GM06990 (cell line): ENCODE measurements around the gene ATP6V1G2.

ENCODE experiments used
- DNase-seq: peaks from one replicate; pipeline ENCODE4 v3.0.0-alpha.2; 2011; ENCODE audit not compliant: insufficient read length; ENCODE audit errors: extremely low read depth
- H3K27me3 ChIP-seq: replicated peaks from 2 replicates; pipeline ENCODE4 v1.6.0; 2011; ENCODE audit warnings: low read length; ENCODE audit not compliant: control insufficient read depth, insufficient read depth
- H3K36me3 ChIP-seq: 2 replicates; pipeline ENCODE4 v1.5.1; 2011; ENCODE audit warnings: low read length; ENCODE audit not compliant: control insufficient read depth, insufficient read depth
- H3K4me3 ChIP-seq: replicated peaks from 2 replicates; pipeline ENCODE4 v1.5.1; 2011; ENCODE audit warnings: low read depth, mild to moderate bottlenecking, control low read depth, low read length
- TF ChIP-seq, protein P1 (sequence below): IDR thresholded peaks from 2 replicates; pipeline ENCODE4 v1.5.1; 2011; ENCODE audit warnings: low read length, control low read depth, mild to moderate bottlenecking, inconsistent platforms; ENCODE audit not compliant: insufficient read depth, poor library complexity, severe bottlenecking

Gene ATP6V1G2

DNA sequence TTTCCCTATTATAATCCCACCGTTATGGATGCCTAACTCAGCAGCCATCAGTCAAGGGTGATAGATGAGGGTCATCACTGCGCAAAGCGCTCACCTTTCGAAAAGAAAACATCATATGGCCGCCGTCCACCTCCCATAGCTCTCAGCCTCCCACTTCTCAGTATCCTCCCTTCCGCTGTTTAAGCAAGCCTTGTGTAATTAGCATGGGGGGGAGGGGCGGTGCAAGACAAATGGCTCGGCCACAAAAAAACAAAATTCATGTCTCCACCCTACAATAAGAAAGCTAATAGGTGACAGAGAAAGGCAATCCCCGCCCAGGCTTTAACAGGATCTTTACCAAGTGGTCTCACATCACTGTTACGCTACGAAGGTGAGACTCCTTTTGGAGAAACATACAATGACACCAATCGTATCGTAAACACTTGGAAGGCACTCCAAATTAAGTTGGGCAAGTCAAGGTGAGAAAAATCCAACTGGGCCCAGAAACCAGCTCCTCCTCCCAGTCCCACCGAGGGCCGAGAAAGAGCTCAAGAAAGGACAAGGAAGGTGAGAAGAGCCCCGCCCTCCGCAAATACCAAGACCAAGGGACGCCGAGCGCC, 5.2 kb downstream of the ATP6V1G2 start:
- peaks cover 23% of the 10 kb centered on the region for H3K36me3 ChIP-seq
- DNase-seq = no peak
- peak overlapping the region; percentile 95 for H3K4me3 ChIP-seq
- TF ChIP-seq, protein P1, sequence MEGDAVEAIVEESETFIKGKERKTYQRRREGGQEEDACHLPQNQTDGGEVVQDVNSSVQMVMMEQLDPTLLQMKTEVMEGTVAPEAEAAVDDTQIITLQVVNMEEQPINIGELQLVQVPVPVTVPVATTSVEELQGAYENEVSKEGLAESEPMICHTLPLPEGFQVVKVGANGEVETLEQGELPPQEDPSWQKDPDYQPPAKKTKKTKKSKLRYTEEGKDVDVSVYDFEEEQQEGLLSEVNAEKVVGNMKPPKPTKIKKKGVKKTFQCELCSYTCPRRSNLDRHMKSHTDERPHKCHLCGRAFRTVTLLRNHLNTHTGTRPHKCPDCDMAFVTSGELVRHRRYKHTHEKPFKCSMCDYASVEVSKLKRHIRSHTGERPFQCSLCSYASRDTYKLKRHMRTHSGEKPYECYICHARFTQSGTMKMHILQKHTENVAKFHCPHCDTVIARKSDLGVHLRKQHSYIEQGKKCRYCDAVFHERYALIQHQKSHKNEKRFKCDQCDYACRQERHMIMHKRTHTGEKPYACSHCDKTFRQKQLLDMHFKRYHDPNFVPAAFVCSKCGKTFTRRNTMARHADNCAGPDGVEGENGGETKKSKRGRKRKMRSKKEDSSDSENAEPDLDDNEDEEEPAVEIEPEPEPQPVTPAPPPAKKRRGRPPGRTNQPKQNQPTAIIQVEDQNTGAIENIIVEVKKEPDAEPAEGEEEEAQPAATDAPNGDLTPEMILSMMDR = no peak
- no peaks in the 10 kb centered on the region for H3K27me3 ChIP-seq

DNA sequence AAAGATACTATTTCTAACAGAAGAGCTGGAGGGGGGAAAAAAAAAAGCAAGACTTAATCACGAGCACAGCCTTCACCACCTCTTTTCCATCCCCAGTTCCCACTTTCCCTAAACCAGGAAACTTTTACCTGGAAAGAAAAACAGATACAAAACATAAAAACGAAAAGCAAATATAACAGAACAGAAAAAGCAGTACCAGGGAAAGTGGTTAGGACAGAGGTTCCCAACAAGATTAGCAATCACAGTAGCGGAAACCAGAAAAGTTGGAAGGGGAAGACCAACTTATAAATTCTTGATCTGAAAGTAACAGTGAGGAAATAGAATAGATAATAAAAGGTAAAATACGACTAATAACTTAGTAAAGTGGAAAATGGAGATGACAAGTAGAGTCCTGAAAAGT, 5.8 kb downstream of the ATP6V1G2 start:
- peaks cover 24% of the 10 kb centered on the region for H3K36me3 ChIP-seq
- no peak for DNase-seq
- TF ChIP-seq, protein P1 = no peak

DNA sequence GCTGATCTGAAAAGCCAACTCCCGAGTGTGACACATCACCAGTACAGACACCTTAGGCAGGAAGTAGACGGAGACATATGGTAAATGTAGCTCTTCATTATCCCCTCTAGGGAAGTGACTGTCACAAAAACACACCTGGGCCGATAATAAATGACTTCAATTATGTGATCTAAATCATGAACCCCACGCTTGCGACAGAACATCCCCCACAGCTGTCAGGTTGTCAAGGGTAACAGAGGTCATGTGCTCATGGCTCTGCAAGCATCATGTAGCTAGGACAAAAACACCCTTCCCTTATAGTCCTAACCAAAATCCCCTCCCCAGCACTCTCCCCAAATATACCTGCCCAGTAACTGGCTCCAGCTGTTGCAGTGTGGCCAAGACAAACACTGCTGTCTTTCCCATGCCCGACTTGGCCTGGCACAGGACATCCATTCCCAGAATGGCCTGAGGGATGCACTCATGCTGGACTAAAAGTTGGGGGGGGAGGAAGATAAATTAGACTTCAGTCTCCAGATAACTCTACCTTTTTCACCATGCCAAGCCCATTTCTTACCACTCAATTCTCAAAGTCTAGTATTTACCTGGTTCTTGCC, 7.5 kb downstream of the ATP6V1G2 start:
- H3K36me3 ChIP-seq = peaks cover 37% of the 10 kb centered on the region
- H3K4me3 ChIP-seq = peak overlapping the region; percentile 34; the same call in 1 of the 2 replicates
- DNase-seq = no peak
- H3K27me3 ChIP-seq = no peaks in the 10 kb centered on the region
- TF ChIP-seq, protein P1 = no peak

More for the DNA sequence above, 5.8 kb downstream of the ATP6V1G2 start:
- peak overlapping the region; percentile 95 for H3K4me3 ChIP-seq
- no peaks in the 10 kb centered on the region for H3K27me3 ChIP-seq

DNA sequence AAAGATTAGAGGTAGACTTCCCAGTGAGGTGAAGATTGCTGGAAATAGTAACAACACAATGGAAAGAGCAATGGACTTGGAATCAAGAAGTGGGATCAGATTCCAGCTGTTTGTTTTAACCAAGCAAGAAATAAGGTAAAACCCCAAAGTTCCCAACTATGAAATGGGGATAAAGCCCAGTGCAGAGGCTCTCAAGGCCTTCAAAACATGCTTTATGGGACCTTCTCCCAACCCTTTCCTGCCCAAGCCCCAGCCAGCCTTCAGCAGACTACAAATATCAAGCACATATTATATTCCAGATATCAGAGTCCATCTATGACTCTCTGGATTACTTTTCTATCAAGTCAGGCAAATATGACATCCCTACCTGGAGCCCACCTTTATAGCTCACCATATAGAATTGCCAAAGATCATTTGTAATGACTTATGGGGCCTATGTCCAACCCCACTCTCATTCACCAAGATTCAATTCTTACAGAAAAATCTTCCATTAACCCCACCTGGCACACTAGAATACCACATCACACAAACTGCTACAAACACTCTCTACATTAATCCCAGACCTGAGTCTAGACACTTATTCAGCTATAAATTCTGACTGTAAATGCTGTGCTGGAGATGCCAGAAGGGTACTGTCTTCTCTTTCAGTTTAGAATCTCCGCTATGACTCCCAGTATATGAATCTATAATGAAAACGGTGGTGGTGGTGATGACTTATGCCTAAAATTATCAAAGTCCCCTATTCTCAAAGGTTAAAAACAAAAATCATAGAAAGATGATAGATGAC, 10.7 kb downstream of the ATP6V1G2 start:
- Histone ChIP-seq H3K4me3 (no peak overlapping the region), H3K36me3 (peaks cover 54% of the 10 kb centered on the region), H3K27me3 (no peaks in the 10 kb centered on the region)
- no peak for DNase-seq
- TF ChIP-seq, protein P1 = no peak

DNA sequence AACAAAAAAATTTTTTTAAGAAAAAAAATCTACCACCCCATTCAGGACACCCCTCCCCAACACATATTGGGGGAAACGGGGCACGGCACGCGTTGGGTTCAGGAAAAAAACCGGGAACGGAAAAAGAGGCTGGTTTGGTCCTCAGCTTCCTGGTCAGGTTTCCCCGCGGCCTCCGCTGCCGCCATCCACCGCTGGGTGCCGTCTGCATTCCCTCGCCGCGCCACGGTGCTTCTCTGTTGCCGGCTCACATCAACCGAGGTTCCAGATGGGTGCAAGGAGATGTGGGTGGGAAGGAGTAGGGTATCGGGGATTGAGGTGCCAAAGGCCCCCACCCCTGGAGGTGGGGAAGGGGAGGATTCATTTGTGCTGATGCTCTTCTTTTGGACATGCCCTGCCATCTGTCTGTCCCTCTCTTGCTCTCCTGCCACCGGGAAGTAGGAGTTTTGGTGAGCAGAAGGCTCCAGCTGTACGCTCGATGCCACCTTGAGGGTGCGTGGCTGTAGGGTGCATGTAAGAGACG, 11.8 kb downstream of the ATP6V1G2 start:
- TF ChIP-seq, protein P1 = no peak
- H3K27me3 ChIP-seq = no peaks in the 10 kb centered on the region
- DNase-seq = no peak
- H3K4me3 ChIP-seq = no peak overlapping the region
- H3K36me3 ChIP-seq = peaks cover 56% of the 10 kb centered on the region
